Hematopoietic multipotent progenitor cell (in vitro differentiated cells): ENCODE data around the gene KRTDAP. TPM values are rescaled to one million over a fixed set of nuclear protein-coding genes. Genes with fewer than 3 reads are reported as not detected.

Experiments used
- DNase-seq, 3 donors: peaks; one replicate each; pipeline ENCODE4 v3.0.0-alpha.2; 2011 to 2015; ENCODE audit warnings: low read depth in 2 of 3, low spot score in 2 of 3
- total RNA-seq: library from RNA; depleted of rRNA; stranded (reverse); fragments of >200 nt; gene quantifications from one replicate; pipeline ENCODE4 v1.2.3, GENCODE V29; 2012

Gene KRTDAP, protein sequence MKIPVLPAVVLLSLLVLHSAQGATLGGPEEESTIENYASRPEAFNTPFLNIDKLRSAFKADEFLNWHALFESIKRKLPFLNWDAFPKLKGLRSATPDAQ
- not detected for total RNA-seq

DNA sequence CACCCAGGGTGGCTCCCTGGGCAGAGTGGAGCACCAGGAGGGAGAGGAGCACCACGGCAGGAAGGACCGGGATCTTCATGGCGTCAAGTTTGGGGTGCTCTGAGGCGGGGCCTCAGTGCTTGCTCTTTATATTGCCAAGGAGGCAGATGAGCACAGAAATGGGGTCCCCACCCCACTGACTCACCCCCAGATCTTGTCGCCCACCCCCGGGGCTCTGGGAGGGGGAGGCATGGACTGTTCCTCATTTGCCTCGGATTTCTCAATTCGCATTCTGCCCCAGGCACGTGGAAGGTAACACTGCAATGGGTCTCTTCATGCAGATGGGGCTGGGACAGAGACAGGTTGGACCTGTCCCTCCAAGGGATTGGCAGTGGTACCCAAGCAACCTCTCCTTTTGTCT, at the start of gene KRTDAP:
Gene KRTDAP, minus strand, starts transcription at position 101 of the 400 bp plus-strand sequence. Its CDS starts 22 bp downstream, at position 79.
- no peak for DNase-seq

- no peak for DNase-seq
Observed at GRCh38 chr19:35539850-35540249, 49.6 kb upstream of the KRTDAP start.

DNA sequence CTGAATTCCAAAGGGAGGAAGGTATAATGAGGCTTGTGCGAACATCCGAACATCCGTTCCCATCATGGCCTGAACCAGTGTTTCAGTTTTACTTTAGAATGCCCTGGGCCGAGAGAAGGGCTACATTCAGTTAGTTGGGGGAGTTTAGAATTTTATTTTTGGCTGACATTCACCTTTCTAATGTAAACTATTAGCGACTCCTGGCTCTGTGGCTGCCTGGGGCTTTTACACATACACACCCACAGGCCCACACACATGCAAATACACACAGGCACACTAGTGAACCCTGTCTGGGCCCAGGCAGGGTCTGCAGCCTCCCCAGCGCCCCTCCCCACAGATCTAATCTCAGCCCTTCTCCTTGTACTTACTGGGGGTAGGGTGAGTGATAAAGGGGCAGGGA, 49.0 kb upstream of the KRTDAP start:
- DNase-seq: no peak

GRCh38 chr19:35534803-35535480, 44.7 kb upstream of the KRTDAP start:
- DNase-seq: no peak

- DNase-seq: peak in 2 of 3 donors; percentile 77 to 83
Observed at GRCh38 chr19:35533822-35534392, 43.6 kb upstream of the KRTDAP start.

- DNase-seq: no peak
Observed at GRCh38 chr19:35533201-35533821, 43.0 kb upstream of the KRTDAP start, which contains the start of gene GAPDHS. TSS of gene GAPDHS (plus strand) at chr19:35533456. CDS start at chr19:35533528, 72 bp downstream.

DNA sequence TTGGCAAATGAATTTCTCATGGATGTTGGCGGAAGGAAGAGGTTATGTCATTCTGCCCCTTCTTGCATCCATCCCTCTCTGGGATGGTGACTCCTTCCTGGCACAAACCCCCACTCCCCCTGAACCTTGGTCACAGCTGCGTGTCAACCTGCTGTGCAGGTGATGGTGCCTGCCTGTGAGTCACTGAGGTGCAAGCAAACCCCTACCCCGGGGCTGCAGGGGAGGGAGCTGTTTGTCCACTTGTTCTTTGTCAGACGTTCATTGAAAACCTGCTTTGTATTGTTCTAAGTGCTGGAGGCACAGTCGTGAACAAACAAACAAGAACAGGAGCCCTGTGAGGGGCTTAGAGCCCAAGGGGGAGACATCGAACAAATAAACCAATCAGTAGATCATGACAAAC, 41.0 kb upstream of the KRTDAP start:
- no peak for DNase-seq

DNA sequence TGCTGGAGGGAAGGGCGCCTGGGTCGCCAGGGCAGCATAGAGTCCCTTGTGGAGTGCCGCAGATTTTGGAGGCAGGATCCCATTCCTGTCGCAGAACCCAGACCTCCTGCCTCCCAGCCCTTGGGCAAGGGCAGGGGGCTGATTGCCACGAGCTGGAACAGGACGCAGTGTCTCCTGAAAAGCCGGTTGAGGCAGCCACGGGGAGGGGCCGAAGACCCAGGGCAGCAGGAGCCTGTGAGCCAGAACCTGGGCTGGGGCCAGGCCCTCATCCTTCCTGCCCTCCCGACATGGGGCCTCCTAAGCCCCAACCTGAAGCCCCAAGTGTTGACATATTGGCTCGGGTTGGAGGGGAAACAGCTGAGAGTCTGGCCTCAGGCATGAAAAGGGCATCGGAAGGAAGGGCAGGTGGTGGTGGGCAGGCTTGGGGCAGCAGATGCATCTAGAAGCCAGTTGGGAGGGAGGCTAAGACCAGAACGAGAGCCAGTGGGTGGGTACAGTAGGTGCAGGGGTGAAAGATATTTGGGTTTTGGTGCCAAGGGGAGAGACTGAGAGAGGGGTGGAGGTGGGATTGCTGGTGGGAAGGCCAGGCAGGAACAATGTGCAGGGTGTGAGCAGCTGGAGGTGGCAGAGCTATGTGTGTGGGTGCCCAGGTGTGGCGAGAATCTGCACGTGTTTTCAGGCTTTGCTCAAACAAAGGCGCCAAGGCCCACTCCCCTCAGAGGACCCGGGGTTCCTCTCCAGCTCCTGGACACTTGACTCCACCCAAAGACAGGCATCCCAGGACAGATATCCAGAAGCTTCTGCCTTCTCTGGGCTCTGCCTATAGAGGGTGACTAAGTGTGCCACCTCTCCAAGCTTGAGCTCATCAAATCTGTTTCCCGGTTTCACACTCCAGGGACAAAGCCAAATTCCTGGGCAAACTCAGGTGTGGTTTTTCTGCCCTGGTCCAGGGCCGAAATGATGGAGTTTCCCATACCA, 39.3 kb upstream of the KRTDAP start:
- DNase-seq: peak in 1 of 3 donors; percentile 86

DNA sequence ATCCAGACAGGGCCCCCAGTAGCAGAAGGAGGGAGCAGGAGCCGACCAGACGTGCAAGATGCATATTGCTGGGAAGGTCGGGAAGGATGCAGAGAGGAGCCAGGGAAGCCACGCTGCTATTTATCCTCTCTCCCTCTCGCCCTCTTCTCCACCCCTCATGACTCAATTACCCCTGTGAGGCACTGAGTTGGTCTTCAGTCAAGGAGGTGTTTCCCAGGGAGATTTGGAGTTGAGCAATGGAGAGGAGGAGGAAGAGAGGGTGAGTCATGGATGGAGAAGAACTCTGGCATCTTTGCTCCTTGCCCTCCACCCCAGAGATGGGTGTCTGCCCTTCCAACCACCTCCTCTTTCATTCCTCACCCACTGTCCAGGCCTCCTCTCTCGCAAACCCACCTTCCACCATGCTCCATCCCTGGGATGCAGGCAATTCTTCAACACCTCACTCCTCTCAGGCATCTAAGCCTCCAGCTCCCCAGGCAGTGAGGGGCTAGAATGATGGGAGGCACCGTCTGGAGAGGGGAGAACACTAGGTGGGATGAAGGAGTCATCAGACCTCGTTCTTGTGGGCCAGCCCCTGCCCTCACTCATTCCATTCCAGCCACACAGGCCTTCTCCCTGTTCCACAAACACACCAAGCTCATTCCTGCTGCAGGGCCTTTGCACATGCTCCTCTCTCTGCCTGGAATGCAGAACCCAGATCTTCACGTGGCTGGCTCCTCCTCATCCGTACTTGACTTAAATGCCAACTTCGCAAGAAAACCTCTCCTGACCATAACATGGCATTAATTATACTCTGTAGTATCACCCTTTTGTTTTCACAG, 38.2 kb upstream of the KRTDAP start, which contains the start of gene SBSN:
Gene SBSN, minus strand, starts transcription at position 94 of the 821 bp plus-strand sequence. Its CDS starts 30 bp downstream, at position 64.
- no peak for DNase-seq

DNA sequence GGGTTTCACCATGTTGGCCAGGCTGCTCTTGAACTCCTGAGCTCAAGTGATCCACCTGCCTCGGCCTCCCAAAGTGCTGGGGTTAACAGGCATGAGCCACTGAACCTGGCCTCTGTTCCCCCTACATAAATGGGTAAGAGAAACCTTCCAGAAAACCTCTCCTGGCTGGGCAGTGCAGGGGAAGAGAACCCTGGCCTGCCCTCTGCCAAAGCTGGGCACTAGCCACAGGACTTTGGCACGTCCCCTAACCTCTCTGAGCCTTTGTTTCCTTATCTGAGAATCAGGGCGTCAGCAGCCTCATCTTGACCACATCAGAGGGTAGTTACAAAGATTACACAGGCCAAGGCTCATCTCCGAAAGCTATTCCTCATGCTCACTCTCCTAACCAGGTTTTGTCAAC, 35.6 kb upstream of the KRTDAP start:
- DNase-seq: no peak

GRCh38 chr19:35524181-35524837, 34.0 kb upstream of the KRTDAP start:
- DNase-seq: no peak

DNA sequence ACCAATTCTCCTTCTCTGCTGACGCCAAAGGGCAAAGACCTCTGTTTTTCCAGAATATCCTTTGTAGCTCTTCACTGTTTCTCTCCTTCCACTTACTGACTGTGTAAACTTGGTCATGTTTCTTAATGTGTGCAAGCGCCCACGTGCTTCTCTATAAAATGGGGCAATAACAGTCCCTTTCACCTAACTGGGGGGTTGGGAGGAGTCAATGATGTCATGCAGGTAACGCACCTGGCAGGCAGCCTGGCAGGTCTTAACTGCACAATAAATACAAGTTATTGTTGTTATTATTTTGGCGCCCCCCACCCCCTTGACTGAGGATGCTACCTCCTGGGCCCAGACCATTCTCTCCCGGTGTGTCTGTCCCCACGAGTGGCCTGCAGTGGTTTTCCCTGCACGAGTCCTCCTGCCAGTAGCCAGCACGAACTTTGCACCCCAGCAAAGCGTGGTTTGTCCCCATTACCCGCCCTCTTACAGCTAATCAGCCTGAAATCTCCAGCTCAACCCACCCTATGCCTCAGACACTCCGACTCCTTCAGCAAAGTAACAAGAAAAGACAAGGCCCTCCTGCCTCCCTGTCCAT, 32.6 kb upstream of the KRTDAP start:
- DNase-seq: no peak

DNA sequence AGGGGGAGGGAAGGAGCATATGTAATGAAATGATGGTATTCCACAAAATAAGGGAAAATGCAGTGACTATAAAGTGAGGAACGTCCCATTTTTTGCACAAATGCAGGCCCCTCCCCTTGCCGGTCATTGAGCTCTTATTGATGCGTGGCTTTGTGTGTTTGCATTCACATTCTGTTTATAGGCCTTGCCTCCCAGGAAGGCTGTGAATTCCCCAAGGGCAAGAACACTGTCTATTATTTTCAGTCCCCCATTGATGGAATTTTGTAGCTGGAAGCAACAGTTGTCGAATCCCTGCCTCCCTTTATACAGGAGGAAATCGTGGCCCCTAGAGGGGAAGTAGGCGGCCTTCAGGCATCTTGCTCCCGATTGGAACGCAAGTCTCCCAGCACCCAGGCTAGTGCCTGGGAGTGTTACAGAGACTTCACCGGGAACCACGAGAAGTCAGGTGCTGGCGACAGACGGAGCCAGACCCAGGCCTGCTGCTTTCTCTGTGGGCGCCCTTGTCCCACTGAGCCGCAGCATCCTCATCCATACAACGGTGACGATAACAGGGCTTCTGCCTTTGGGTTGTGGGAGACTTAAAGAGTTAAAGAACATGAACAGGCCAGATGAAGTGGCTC, 31.0 kb upstream of the KRTDAP start:
- DNase-seq: no peak

GRCh38 chr19:35519291-35519690, 29.0 kb upstream of the KRTDAP start:
- no peak for DNase-seq

- no peak for DNase-seq
Observed at GRCh38 chr19:35518313-35518712, 28.0 kb upstream of the KRTDAP start.

- no peak for DNase-seq
Observed at GRCh38 chr19:35517342-35517741, 27.1 kb upstream of the KRTDAP start.

GRCh38 chr19:35516310-35516709, 26.0 kb upstream of the KRTDAP start:
- no peak for DNase-seq

GRCh38 chr19:35514282-35514809, 24.1 kb upstream of the KRTDAP start:
- DNase-seq: no peak
